Neural progenitor cell (in vitro differentiated cells): Measurements from ENCODE around the gene CCNB1IP1.

Experiments
- EZH2 ChIP-seq: fragments of 200-600 bp; sonication (generic); IDR thresholded peaks from 2 replicates; pipeline ENCODE4 v1.6.1; 2017; ENCODE audit warnings: antibody characterized with exemption, mild to moderate bottlenecking, moderate library complexity
- EZH2phosphoT487 ChIP-seq: fragments of 200-600 bp; sonication (generic); IDR thresholded peaks from 2 replicates; pipeline ENCODE4 v1.6.1; 2017; ENCODE audit warnings: antibody characterized with exemption
- TF ChIP-seq, protein P1 (sequence below): fragments of 200-600 bp; sonication (generic); IDR thresholded peaks from 2 replicates; pipeline ENCODE4 v1.5.1; 2017; ENCODE audit warnings: antibody characterized with exemption, mild to moderate bottlenecking

DNA sequence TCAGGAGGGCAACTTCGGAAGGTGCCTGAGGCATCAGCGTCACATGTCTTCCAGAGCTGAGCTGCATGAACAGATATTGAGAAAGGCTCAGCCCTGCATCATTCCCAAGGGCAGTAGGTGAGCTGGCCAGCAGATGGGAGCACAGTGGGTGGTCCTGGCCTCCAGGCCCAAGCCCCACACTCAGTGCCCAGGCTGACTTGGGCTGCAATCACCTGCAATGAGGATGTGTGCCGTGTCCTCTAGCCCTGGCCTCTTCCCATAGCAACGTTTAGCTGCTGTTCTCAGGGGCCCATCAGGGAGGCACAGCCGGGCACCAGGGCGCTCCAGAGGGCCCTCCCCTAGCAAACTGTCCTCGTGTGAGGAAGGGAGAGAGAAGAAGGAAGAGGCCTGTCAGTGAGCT, 48.3 kb upstream of the CCNB1IP1 start:
- TF ChIP-seq, protein P1, sequence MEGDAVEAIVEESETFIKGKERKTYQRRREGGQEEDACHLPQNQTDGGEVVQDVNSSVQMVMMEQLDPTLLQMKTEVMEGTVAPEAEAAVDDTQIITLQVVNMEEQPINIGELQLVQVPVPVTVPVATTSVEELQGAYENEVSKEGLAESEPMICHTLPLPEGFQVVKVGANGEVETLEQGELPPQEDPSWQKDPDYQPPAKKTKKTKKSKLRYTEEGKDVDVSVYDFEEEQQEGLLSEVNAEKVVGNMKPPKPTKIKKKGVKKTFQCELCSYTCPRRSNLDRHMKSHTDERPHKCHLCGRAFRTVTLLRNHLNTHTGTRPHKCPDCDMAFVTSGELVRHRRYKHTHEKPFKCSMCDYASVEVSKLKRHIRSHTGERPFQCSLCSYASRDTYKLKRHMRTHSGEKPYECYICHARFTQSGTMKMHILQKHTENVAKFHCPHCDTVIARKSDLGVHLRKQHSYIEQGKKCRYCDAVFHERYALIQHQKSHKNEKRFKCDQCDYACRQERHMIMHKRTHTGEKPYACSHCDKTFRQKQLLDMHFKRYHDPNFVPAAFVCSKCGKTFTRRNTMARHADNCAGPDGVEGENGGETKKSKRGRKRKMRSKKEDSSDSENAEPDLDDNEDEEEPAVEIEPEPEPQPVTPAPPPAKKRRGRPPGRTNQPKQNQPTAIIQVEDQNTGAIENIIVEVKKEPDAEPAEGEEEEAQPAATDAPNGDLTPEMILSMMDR = no peak
- TF ChIP-seq EZH2 = no peak
- no peak for TF ChIP-seq EZH2phosphoT487
